GM18498 (cell line): Measurements from ENCODE around the gene MUL1.
A peak's percentile ranks its signal among the peaks of the same experiment; 100 is the strongest.
"Not testable (repeated sequence)": the region's sequence is repeated elsewhere in the genome, so short reads cannot be mapped to it uniquely, and the experiment has no call there.

Experiments
- ATAC-seq: cut with Tn5 transposase; IDR thresholded peaks from one replicate; pipeline ENCODE4 v1.9.1; 2021; ENCODE audit warnings: mild to moderate bottlenecking, moderate library complexity; ENCODE audit not compliant: unreplicated experiment

Gene MUL1

GRCh38 chr1:20507564-20508410, at the start of gene MUL1:
TSS of gene MUL1 (minus strand) at chr1:20508151. CDS start at chr1:20508024, 127 bp downstream.
- ATAC-seq, result peak; percentile 91

- ATAC-seq, result no peak
Measured at GRCh38 chr1:20555758-20556120, 47.8 kb upstream of the MUL1 start.

GRCh38 chr1:20555025-20555757, 47.2 kb upstream of the MUL1 start:
- ATAC-seq, result no peak

- no peak for ATAC-seq
Measured at GRCh38 chr1:20552728-20553445, 44.9 kb upstream of the MUL1 start.

GRCh38 chr1:20551945-20552727, 44.2 kb upstream of the MUL1 start, which contains the start of gene FAM43B:
TSS of gene FAM43B (plus strand) at chr1:20552573. CDS start at chr1:20552974, 401 bp downstream.
- ATAC-seq, result no peak

GRCh38 chr1:20551161-20551560, 43.2 kb upstream of the MUL1 start:
- ATAC-seq, result no peak

GRCh38 chr1:20546637-20547036, 38.7 kb upstream of the MUL1 start:
- no peak for ATAC-seq

GRCh38 chr1:20540281-20540680, 32.3 kb upstream of the MUL1 start:
- no peak for ATAC-seq

- ATAC-seq, result no peak
Measured at GRCh38 chr1:20538760-20539551, 31.0 kb upstream of the MUL1 start.

GRCh38 chr1:20538227-20538626, 30.3 kb upstream of the MUL1 start:
- ATAC-seq, result no peak

- ATAC-seq, result no peak
Measured at GRCh38 chr1:20534659-20535417, 26.9 kb upstream of the MUL1 start.

GRCh38 chr1:20533635-20534034, 25.7 kb upstream of the MUL1 start:
- ATAC-seq, result no peak

- ATAC-seq, result no peak
Measured at GRCh38 chr1:20530901-20531300, 22.9 kb upstream of the MUL1 start.

- ATAC-seq, result no peak
Measured at GRCh38 chr1:20530306-20530705, 22.4 kb upstream of the MUL1 start.

GRCh38 chr1:20528221-20528620, 20.3 kb upstream of the MUL1 start:
- no peak for ATAC-seq

GRCh38 chr1:20526267-20526666, 18.3 kb upstream of the MUL1 start:
- ATAC-seq, result no peak

GRCh38 chr1:20521960-20522861, 14.3 kb upstream of the MUL1 start:
- ATAC-seq, result no peak

GRCh38 chr1:20519609-20520262, 11.8 kb upstream of the MUL1 start:
- ATAC-seq, result not testable (repeated sequence)
